HCT116 (cell line): Measurements from ENCODE around the gene FRMPD1.

ENCODE experiments used
- ATF3 ChIP-seq: IDR thresholded peaks from 2 replicates; pipeline ENCODE4 v1.6.1; 2012
- CEBPB ChIP-seq: IDR thresholded peaks from 2 replicates; pipeline ENCODE4 v1.6.1; 2012; ENCODE audit warnings: low read depth
- CTCF ChIP-seq, 3 experiments: fragments of 200-600 bp in 1 of 3; sonication (generic) in 1 of 3; IDR thresholded peaks in 2 of 3; conservative IDR thresholded peaks in 1 of 3; 2 replicates each; pipeline ENCODE4 v1.5.1; 2012 to 2017; ENCODE audit warnings: low read depth in 2 of 3, low read length in 2 of 3, antibody characterized with exemption in 1 of 3, borderline replicate concordance in 1 of 3, control low read depth in 1 of 3, mild to moderate bottlenecking in 1 of 3, mixed read lengths in 1 of 3, mixed run types in 1 of 3, moderate library complexity in 1 of 3; ENCODE audit not compliant: insufficient read depth in 1 of 3
- FOSL1 ChIP-seq: IDR thresholded peaks from 2 replicates; pipeline ENCODE4 v1.6.1; 2012; ENCODE audit warnings: low read depth
- POLR2A ChIP-seq: IDR thresholded peaks from 2 replicates; pipeline ENCODE4 v1.7.0; 2011; ENCODE audit warnings: borderline replicate concordance; ENCODE audit not compliant: insufficient read depth, insufficient read length; ENCODE audit errors: extremely low read depth
- POLR2AphosphoS5 ChIP-seq: IDR thresholded peaks from 2 replicates; pipeline ENCODE4 v1.6.1; 2011; ENCODE audit warnings: mild to moderate bottlenecking, low read depth, low read length, moderate library complexity
- REST ChIP-seq: IDR thresholded peaks from 2 replicates; pipeline ENCODE4 v1.6.1; 2012; ENCODE audit warnings: low read depth
- SIN3A ChIP-seq: IDR thresholded peaks from 2 replicates; pipeline ENCODE4 v1.6.1; 2012; ENCODE audit warnings: low read depth
- SP1 ChIP-seq: IDR thresholded peaks from 2 replicates; pipeline ENCODE4 v1.6.1; 2012; ENCODE audit warnings: low read depth
- TCF7L2 ChIP-seq: IDR thresholded peaks from 2 replicates; pipeline ENCODE4 v1.7.0; 2011; ENCODE audit warnings: borderline replicate concordance, inconsistent platforms; ENCODE audit not compliant: insufficient read depth, insufficient read length; ENCODE audit errors: extremely low read depth
- YY1 ChIP-seq: IDR thresholded peaks from 2 replicates; pipeline ENCODE4 v1.6.1; 2011; ENCODE audit warnings: low read length, low read depth, moderate library complexity, mild to moderate bottlenecking; ENCODE audit not compliant: insufficient replicate concordance; ENCODE audit errors: extremely low read depth

- TF ChIP-seq TCF7L2 (no peak), YY1 (no peak), CTCF (IDR thresholded peaks at IDR 0.05 in 2 of 3, conservative IDR thresholded peaks at IDR 0.05 in 1 of 3; ENCODE audit: borderline replicate concordance in 1 of 3, insufficient read depth in 1 of 3, low read depth in 2 of 3, low read length in 2 of 3) (no peak), FOSL1 (no peak), CEBPB (no peak), POLR2AphosphoS5 (no peak), REST (no peak), POLR2A (no peak), SIN3A (no peak), ATF3 (no peak), SP1 (no peak)
Observed at GRCh38 chr9:37683531-37684371, 33.0 kb downstream of the FRMPD1 start.
